Measurements from ENCODE around the gene DTNB.

The DTNB gene

DNA sequence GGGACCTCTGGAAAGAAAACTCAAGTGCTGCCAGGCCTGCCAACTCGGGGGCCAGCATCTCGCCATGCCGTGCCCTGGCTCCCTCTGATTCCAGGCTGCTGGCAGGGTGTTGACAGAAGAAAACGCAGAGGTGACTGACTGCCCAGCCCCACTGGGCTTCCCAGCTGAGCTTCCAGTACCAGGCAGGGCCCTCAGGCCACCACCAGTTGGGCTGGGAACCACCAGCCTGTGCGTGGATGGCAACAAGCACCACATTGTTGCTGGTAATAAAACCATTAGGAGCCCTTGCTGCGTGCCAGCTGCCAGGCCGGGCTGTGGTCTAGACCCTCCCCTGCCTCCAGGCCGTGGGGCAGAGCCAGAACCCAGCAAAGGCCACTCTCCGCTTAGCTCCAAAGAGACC lies 340.8 kb downstream of the DTNB start:
- no peak for DNase-seq (ENCODE audit: extremely low read depth in 1 of 2, low read depth in 1 of 2)

DNA sequence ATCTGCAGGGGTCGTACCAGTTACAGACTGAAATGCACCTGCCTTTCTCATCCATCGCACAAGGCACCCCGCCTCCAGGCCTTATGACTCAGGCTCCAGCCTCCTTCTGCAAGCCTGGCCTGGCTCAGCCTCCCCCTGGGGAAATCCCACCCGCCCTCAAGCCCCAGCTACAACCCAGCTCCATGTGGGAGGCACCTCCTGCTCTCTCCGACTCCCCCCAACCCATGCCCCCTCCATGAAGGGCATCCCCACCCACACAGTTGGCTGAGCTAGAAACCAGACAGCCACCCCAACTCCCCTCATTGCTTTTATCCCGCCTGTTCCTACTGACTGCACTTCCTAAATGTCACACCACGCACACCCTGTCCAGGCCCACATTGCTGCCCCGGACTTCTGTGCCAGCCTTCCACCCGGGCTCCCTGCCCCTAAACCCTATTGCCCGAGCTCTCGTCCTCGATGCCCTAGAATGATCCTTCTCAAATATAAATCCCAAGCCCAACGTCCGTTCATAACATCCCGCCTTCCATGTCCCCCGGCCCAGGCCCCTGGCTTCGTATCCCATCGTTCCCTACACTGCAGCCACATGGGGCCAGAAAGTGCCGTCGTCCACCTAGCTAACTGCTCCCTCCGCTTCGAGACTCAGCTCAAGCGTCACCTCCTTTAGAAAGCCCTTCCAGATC lies 341.6 kb downstream of the DTNB start:
- DNase-seq (ENCODE audit: extremely low read depth in 1 of 2, low read depth in 1 of 2), result peak in 1 of 2 donors; percentile 69

DNA sequence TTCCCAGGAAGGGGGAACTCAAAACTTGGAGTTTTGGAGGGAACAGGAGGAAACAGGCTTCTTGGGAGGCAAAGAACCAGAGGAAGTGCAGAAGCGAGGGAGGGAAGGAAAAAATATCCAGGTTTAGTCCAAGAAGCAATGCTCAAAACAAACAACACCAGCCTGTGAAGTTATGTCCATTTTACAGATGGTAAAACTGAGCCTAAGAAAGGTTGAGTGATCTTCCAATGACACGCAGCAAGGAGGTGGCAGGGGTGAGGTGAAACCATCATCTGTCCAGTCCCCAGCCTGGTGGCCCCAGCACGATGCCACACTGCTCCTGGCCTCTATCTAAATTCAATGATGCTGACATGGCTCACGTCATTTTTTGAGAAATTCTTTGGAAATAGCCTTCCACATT lies 342.4 kb downstream of the DTNB start:
- DNase-seq (ENCODE audit: extremely low read depth in 1 of 2, low read depth in 1 of 2), result no peak

DNA sequence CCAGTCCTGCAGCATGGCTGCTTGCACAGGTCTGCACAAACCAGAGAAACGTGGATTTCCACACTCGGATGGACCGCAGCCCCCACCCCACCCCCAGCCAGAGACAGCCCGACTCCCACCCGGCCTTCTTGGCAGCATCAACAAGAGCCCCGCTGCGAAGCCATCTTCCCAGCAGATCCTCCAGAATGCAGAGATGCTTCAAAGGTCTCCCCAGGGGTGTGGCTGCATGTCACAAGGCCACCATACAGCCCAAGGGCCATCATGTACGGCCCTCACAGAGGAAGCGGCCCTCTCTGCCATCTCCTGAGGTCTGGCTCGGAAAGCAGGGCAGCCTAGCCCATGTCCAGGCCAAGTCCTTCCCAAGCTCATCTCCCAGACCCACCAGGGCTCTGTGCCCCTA lies 343.1 kb downstream of the DTNB start:
- no peak for DNase-seq (ENCODE audit: extremely low read depth in 1 of 2, low read depth in 1 of 2)

DNA sequence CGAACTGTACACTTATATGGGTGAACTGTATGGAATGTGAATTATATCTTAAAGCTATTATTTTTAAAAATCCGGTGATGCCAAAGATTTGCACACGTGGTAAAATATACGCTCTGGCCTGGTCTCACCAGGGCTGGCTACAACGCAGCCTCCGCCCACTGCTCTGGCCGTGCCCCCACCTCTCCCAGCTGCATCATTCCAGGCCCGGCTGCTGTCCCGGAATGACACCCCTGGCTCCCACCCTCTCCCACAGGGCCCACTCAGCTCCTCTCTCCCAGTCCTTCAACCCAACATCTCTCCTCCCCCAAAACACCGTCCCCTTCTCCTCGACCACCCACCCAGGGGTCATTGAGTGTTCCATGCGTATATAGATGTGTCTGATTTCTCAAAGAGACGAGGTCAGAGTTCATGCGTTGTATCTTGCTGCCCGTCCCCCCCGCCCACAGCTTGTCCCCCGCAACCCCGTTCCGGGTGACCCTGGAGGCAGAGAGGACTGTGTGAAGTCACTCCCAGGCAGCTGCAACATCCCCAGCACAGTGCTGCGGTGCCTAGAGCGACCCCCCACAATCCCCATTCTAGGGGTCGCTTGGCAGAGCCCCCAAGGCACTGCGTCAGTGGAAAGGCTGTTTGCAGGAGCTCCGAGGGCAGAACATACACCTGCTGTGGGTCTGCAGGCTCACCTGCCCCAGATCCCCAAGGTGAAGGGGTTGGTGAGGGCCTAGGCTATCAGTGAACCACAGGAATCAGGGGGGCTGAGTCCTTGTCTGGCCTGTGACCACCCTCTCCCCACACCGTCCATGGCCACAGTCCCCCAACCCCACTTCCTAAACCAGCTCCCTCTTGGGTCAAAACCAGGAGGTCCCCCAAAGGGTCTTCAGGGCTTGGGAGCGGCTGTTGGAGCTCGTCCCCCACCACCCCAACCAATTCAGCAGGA lies 345.0 kb downstream of the DTNB start:
- DNase-seq (ENCODE audit: extremely low read depth in 1 of 2, low read depth in 1 of 2), result no peak
